AG04449 (cell line): ENCODE results near the gene DEK.
"Not testable (repeated sequence)": the region's sequence is repeated elsewhere in the genome, so short reads cannot be mapped to it uniquely, and the experiment has no call there.

Source experiments
- CTCF ChIA-PET: fragments of 350-600 bp; formaldehyde crosslinking; extraction: SDS; loops from one replicate; lab custom pipeline; 2021; ENCODE audit warnings: antibody characterized with exemption; lab: Yijun Ruan, JAX
- POLR2A ChIA-PET: fragments of 400-600, 350-600 bp; formaldehyde crosslinking; extraction: SDS; loops from one replicate; lab custom pipeline; 2020; ENCODE audit warnings: antibody characterized with exemption, inconsistent platforms; lab: Yijun Ruan, JAX
- DNase-seq: peaks from one replicate; pipeline ENCODE4 v3.0.0-alpha.2; 2010; ENCODE audit warnings: low read depth, low spot score
- H3K4me3 ChIP-seq: 2 replicates; pipeline ENCODE4 v1.5.1; 2011; ENCODE audit warnings: low read depth, mild to moderate bottlenecking, control low read depth, low read length
- TF ChIP-seq, protein P1 (sequence below): IDR thresholded peaks from one replicate; pipeline ENCODE4 v1.5.1; 2011; ENCODE audit warnings: mild to moderate bottlenecking, moderate library complexity, low read length, control low read depth, inconsistent platforms; ENCODE audit not compliant: insufficient read depth; ENCODE audit errors: missing control alignments

Gene DEK

DNA sequence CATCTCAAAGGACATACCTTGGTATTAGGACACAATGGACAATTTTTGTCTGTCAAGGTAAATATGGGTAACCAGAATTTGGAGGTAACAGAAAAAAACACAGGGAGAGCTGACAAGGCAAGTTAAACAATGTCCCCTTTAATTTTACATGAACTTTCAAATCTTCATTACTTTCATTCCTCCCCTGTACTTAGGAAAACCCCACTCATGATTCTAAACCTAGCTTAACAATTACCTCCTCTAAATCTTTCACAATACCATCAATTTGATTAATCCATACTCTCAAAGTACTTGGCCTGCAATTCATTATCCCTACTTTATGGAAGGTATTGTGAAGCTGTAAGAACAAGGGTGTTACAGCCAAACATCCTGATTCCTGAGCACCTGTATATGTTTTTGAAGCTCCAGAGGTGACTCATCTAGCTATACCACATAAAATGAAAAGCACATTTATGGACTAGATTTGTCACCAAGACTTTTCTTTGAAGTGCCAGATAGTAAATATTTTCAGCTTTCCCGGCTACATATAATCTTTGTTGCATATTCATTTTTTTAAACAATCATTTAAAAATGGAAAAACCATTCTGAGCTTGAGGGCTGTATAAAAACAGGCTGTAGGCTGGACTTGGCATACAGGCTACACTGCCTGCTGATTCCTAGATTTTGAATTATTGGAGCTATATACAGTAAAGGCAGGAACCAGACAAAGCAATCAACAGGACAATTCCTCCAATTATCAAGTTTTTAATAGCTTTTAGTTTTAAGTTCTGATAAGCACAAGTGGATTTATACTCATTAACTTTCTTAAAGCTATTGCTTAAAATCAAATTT is 22.9 kb downstream of the DEK start:
- POLR2A ChIA-PET, result interaction anchor here (1.3 kb wide), 1 partner anchor 23 kb away, joined by 3 read pairs; the partner anchor contains the start of gene DEK
- DNase-seq, result no peak
- CTCF ChIA-PET, result interaction anchor here (1.1 to 1.6 kb wide), 2 partner anchors 262 to 425 kb away, joined by 3 to 6 read pairs; no protein-coding TSS in a partner anchor
- TF ChIP-seq, protein P1, sequence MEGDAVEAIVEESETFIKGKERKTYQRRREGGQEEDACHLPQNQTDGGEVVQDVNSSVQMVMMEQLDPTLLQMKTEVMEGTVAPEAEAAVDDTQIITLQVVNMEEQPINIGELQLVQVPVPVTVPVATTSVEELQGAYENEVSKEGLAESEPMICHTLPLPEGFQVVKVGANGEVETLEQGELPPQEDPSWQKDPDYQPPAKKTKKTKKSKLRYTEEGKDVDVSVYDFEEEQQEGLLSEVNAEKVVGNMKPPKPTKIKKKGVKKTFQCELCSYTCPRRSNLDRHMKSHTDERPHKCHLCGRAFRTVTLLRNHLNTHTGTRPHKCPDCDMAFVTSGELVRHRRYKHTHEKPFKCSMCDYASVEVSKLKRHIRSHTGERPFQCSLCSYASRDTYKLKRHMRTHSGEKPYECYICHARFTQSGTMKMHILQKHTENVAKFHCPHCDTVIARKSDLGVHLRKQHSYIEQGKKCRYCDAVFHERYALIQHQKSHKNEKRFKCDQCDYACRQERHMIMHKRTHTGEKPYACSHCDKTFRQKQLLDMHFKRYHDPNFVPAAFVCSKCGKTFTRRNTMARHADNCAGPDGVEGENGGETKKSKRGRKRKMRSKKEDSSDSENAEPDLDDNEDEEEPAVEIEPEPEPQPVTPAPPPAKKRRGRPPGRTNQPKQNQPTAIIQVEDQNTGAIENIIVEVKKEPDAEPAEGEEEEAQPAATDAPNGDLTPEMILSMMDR, result no peak
- H3K4me3 ChIP-seq, result no peak overlapping the region

DNA sequence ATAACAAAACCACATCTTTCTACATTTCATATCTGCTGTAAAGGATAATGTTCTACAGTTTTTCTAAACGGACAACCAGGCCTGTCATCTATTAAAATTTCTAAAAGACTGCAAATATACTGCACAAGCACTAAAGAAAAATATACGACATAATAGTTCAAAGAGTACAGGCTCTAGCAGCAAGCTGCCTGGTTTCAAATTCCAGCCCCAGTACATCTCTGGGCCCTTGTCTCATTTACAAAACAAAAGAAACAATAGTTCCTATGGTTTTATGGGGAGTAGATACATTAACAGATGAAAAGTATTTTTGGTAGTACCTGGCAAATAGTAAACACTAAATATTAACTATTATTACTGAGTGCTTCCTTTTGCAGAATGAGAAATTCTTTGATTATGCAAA is 24.1 kb downstream of the DEK start:
- no peak overlapping the region for H3K4me3 ChIP-seq
- CTCF ChIA-PET, result no interaction called here
- TF ChIP-seq, protein P1, result no peak
- POLR2A ChIA-PET, result no interaction called here
- DNase-seq, result no peak

GRCh38 chr6:18237167-18237566 is 27.2 kb downstream of the DEK start:
- TF ChIP-seq, protein P1, result no peak
- ChIA-PET POLR2A (no interaction called here), CTCF (no interaction called here)
- no peak for DNase-seq
- H3K4me3 ChIP-seq, result no peak overlapping the region

DNA sequence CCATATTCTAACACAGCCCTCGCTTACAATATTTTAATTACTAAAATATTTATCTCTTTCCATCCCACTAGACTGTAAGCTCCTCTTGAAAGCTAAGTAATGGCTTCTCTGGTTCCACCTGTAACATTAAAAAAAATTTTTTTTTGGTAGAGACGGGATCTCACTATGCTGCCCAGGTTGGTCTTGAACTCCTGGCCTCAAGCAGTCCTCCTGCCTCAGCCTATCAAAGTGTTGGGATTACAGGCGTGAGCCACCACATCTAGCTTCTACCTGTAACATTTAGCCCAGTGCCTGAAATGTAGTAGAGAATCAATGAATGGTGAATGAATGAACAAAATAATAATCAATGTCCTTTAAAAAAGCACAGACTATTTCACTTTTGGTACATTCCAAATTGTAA is 28.8 kb downstream of the DEK start:
- ChIA-PET CTCF (interaction anchor here (1.6 kb wide), 1 partner anchor 11 kb away, joined by 4 read pairs; no protein-coding TSS in a partner anchor), POLR2A (no interaction called here)
- TF ChIP-seq, protein P1, result no peak
- no peak overlapping the region for H3K4me3 ChIP-seq
- no peak for DNase-seq

- DNase-seq, result no peak
These were observed 29.8 kb downstream of the DEK start for GRCh38 chr6:18234564-18234963.

GRCh38 chr6:18233770-18234169 is 30.6 kb downstream of the DEK start:
- H3K4me3 ChIP-seq, POLR2A ChIA-PET, CTCF ChIA-PET, DNase-seq: not testable (repeated sequence)

More at GRCh38 chr6:18234564-18234963, 29.8 kb downstream of the DEK start:
- TF ChIP-seq, protein P1, result no peak
- POLR2A ChIA-PET, result no interaction called here
- no peak overlapping the region for H3K4me3 ChIP-seq
- CTCF ChIA-PET, result no interaction called here

- POLR2A ChIA-PET, CTCF ChIA-PET, H3K4me3 ChIP-seq, DNase-seq: not testable (repeated sequence)
These were observed 32.5 kb downstream of the DEK start for GRCh38 chr6:18231856-18232255.

- CTCF ChIA-PET, result interaction anchor here (0.5 kb wide), 1 partner anchor 1865 kb away, joined by 4 read pairs; no protein-coding TSS in a partner anchor
- POLR2A ChIA-PET, DNase-seq: not testable (repeated sequence)
These were observed 35.7 kb downstream of the DEK start for GRCh38 chr6:18228590-18228989.

DNA sequence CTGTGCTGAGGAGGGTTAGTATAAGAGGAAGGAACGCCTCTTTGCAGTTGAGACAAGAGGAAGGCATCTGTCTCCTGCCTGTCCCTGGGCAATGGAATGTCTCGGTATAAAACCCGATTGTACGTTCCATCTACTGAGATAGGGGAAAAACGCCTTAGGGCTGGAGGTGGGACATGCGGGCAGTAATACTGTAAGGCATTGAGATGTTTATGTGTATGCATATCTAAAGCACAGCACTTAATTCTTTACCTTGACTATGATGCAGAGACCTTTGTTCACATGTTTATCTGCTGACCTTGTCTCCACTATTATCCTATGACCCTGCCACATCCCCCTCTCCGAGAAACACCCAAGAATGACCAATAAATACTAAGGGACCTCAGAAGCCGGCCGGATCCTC is 37.2 kb downstream of the DEK start:
- H3K4me3 ChIP-seq, CTCF ChIA-PET, POLR2A ChIA-PET, DNase-seq: not testable (repeated sequence)

More at GRCh38 chr6:18228590-18228989, 35.7 kb downstream of the DEK start:
- H3K4me3 ChIP-seq, result not testable (repeated sequence)

- peak; percentile 77 for DNase-seq
These were observed 37.8 kb downstream of the DEK start for GRCh38 chr6:18226451-18227105.

More at GRCh38 chr6:18226451-18227105, 37.8 kb downstream of the DEK start:
- POLR2A ChIA-PET, CTCF ChIA-PET, H3K4me3 ChIP-seq: not testable (repeated sequence)
